NT2/D1 (cell line): ENCODE results near the gene HBA1.
"Not testable (repeated sequence)": the region's sequence is repeated elsewhere in the genome, so short reads cannot be mapped to it uniquely, and the experiment has no call there.

ENCODE experiments used
- DNase-seq: peaks from one replicate; pipeline ENCODE4 v3.0.0-alpha.2; 2011; ENCODE audit warnings: low read depth, low spot score
- H3K27me3 ChIP-seq: 2 replicates; pipeline ENCODE4 v1.6.0; 2011; ENCODE audit warnings: mild to moderate bottlenecking; ENCODE audit not compliant: insufficient read length, insufficient read depth
- H3K36me3 ChIP-seq: 2 replicates; pipeline ENCODE4 v1.6.1; 2011; ENCODE audit warnings: mild to moderate bottlenecking, low read length, mixed read lengths; ENCODE audit not compliant: insufficient read depth, insufficient read length
- H3K4me1 ChIP-seq: 2 replicates; pipeline ENCODE4 v1.5.1; 2011; ENCODE audit not compliant: insufficient read depth, insufficient read length
- H3K4me3 ChIP-seq: 2 replicates; pipeline ENCODE4 v1.5.1; 2011; ENCODE audit warnings: low read depth; ENCODE audit not compliant: insufficient read length
- H3K9ac ChIP-seq: 2 replicates; pipeline ENCODE4 v1.6.0; 2011; ENCODE audit warnings: low read depth; ENCODE audit not compliant: insufficient read length
- H3K9me3 ChIP-seq: 2 replicates; pipeline ENCODE4 v1.5.1; 2011; ENCODE audit warnings: mild to moderate bottlenecking, low read length; ENCODE audit not compliant: insufficient read depth
- SUZ12 ChIP-seq: IDR thresholded peaks from 2 replicates; pipeline ENCODE4 v1.6.1; 2011; ENCODE audit not compliant: insufficient read length, insufficient read depth; ENCODE audit errors: extremely low read depth
- YY1 ChIP-seq: IDR thresholded peaks from 2 replicates; pipeline ENCODE4 v1.6.1; 2011; ENCODE audit not compliant: insufficient read length, insufficient read depth
- ZNF274 ChIP-seq: IDR thresholded peaks from 2 replicates; pipeline ENCODE4 v1.6.1; 2011; ENCODE audit warnings: mild to moderate bottlenecking, low read depth, low read length

The HBA1 gene

DNA sequence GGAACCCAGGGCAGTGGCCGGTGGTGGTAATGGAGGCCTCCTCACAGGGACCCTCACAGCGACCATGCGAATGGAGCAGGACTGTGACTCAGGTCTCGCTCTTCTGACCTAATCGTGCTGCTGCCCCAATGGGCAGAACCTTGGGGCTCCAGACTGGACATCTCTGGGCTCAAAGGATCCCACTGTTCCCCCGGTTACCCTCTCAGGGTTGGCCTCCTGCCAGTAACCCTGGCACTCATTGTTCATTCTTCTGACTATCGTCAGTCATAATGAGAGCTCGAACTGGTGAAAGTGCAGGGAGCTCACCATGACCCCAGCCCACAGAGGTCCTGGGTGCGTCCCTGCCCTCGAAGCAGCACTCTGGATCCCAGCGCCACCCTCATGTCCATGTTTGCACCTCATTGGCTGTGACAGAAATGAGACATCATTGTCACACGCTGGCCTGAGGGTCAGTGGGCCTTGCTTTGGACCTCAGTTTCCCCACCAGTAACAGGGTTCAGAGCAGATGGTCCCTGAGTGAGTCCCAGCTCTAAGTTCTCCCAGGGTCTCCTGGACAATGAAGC, 34.0 kb upstream of the HBA1 start:
- Histone ChIP-seq H3K4me1 (no peaks in the 10 kb centered on the region), H3K27me3 (no peaks in the 10 kb centered on the region), H3K36me3 (no peaks in the 10 kb centered on the region), H3K9ac (no peak overlapping the region), H3K9me3 (no peaks in the 10 kb centered on the region), H3K4me3 (no peak overlapping the region)
- TF ChIP-seq YY1 (no peak), ZNF274 (no peak), SUZ12 (no peak)
- DNase-seq, result no peak

- TF ChIP-seq YY1, result no peak
- TF ChIP-seq SUZ12, result no peak
- TF ChIP-seq ZNF274, result no peak
- Histone ChIP-seq H3K9me3 (no peaks in the 10 kb centered on the region), H3K27me3 (no peaks in the 10 kb centered on the region), H3K9ac (no peak overlapping the region), H3K4me1 (no peaks in the 10 kb centered on the region), H3K36me3 (no peaks in the 10 kb centered on the region), H3K4me3 (no peak overlapping the region)
- no peak for DNase-seq
These were observed 33.4 kb upstream of the HBA1 start for GRCh38 chr16:143047-143446.

GRCh38 chr16:143456-143855, 33.0 kb upstream of the HBA1 start:
- no peak overlapping the region for H3K9ac ChIP-seq
- no peaks in the 10 kb centered on the region for H3K4me1 ChIP-seq
- TF ChIP-seq YY1 (no peak), ZNF274 (no peak), SUZ12 (no peak)
- no peak for DNase-seq
- H3K9me3 ChIP-seq, result no peaks in the 10 kb centered on the region
- H3K27me3 ChIP-seq, result peaks cover 2% of the 10 kb centered on the region
- no peak overlapping the region for H3K4me3 ChIP-seq
- no peaks in the 10 kb centered on the region for H3K36me3 ChIP-seq

GRCh38 chr16:144797-145252, 31.7 kb upstream of the HBA1 start:
- no peaks in the 10 kb centered on the region for H3K9me3 ChIP-seq
- no peak for TF ChIP-seq ZNF274
- no peak for TF ChIP-seq SUZ12
- no peak for TF ChIP-seq YY1
- H3K36me3 ChIP-seq, result no peaks in the 10 kb centered on the region
- H3K27me3 ChIP-seq, result peaks cover 4% of the 10 kb centered on the region
- H3K4me3 ChIP-seq, result no peak overlapping the region
- DNase-seq, result no peak
- H3K4me1 ChIP-seq, result peaks cover 9% of the 10 kb centered on the region
- no peak overlapping the region for H3K9ac ChIP-seq

DNA sequence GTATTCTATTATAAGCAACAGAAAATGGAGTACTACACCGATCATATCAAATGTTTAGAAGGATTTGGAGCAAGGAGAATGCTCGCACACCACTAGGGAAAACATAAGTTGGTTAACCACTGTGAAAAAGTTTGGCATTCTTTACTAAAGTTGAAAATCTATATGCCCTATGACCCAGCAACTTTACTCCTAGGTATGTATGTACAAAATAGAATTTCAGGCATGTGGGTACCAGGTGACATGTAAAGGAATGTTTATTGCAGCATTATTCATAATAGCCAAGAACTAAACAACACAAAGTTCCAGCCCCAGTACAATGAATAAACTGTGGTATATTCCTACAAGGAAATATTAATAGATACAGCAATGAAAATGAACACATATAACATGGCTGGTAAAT, 29.8 kb upstream of the HBA1 start:
- no peak for DNase-seq
- Histone ChIP-seq H3K27me3 (peaks cover 4% of the 10 kb centered on the region), H3K9me3 (no peaks in the 10 kb centered on the region), H3K4me3 (no peak overlapping the region), H3K4me1 (peaks cover 9% of the 10 kb centered on the region), H3K36me3 (no peaks in the 10 kb centered on the region), H3K9ac (no peak overlapping the region)
- TF ChIP-seq YY1 (no peak), ZNF274 (no peak), SUZ12 (no peak)

GRCh38 chr16:149024-149660, 27.3 kb upstream of the HBA1 start:
- TF ChIP-seq SUZ12, result no peak
- no peak for TF ChIP-seq YY1
- Histone ChIP-seq H3K36me3 (no peaks in the 10 kb centered on the region), H3K4me3 (no peak overlapping the region), H3K9ac (peak overlapping the region; percentile 16), H3K27me3 (peaks cover 4% of the 10 kb centered on the region), H3K9me3 (no peaks in the 10 kb centered on the region), H3K4me1 (peaks cover 9% of the 10 kb centered on the region)
- DNase-seq, result no peak

GRCh38 chr16:152141-153128, 24.0 kb upstream of the HBA1 start, which contains the start of gene HBZ:
Gene HBZ (plus strand): TSS chr16:152644. CDS start chr16:152910, 266 bp downstream.
- H3K4me3 ChIP-seq, result no peak within 1 kb of the TSS
- TF ChIP-seq SUZ12 (no peak), ZNF274 (no peak), YY1 (no peak)
- no peaks in the 10 kb centered on the region for H3K9me3 ChIP-seq
- no peak for DNase-seq
- no peak within 1 kb of the TSS for H3K9ac ChIP-seq
- peaks cover 33% of the 10 kb centered on the region for H3K27me3 ChIP-seq
- H3K36me3 ChIP-seq, result no peaks in the 10 kb centered on the region
- H3K4me1 ChIP-seq, result peaks cover 11% of the 10 kb centered on the region

- H3K36me3 ChIP-seq, H3K9ac ChIP-seq, H3K4me3 ChIP-seq, H3K9me3 ChIP-seq, DNase-seq: not testable (repeated sequence)
- Histone ChIP-seq H3K27me3 (peaks cover 33% of the 10 kb centered on the region), H3K4me1 (peaks cover 11% of the 10 kb centered on the region)
These were observed 23.4 kb upstream of the HBA1 start for GRCh38 chr16:153129-153521.

DNA sequence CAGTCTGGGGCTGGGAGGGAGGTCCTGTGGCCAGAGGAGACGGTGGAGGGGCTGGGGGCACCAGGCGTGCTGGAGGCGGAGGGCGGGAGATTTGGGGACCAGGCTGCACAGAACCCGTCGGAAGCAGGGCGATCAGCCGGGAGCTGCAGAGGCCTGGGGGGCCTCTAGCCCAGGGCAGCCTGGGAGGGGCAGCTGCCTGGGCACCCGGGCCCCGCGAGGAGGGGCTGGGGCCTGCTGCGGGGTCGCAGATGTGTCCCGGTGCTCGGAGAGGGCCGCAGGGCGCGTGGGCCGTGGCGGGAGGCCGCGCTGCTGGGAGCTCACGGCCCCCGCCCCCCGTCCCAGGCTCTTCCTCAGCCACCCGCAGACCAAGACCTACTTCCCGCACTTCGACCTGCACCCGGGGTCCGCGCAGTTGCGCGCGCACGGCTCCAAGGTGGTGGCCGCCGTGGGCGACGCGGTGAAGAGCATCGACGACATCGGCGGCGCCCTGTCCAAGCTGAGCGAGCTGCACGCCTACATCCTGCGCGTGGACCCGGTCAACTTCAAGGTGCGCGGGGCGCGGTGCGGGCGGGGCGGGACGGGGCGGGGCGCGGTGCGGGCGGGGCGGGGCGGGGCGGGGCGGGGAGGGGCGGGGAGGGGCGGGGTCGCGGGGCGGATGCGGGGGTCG, 22.8 kb upstream of the HBA1 start:
- H3K9ac ChIP-seq, H3K36me3 ChIP-seq, H3K4me3 ChIP-seq, H3K4me1 ChIP-seq, H3K9me3 ChIP-seq, DNase-seq: not testable (repeated sequence)
- peaks cover 29% of the 10 kb centered on the region for H3K27me3 ChIP-seq
